MG63 (cell line): ENCODE results near the gene AKNA. TPM values are rescaled to one million over a fixed set of nuclear protein-coding genes. Genes with fewer than 3 reads are reported as not detected.

Experiments
- DNase-seq: peaks from one replicate; pipeline ENCODE4 v3.0.0-alpha.2; 2020
- H3K27me3 ChIP-seq: fragments of 250-450 bp; sonication (Bioruptor Pico); 2 replicates; pipeline ENCODE4 v1.5.1; 2020; ENCODE audit warnings: mild to moderate bottlenecking, moderate library complexity
- H3K36me3 ChIP-seq: fragments of 250-450 bp; sonication (Bioruptor Pico); 2 replicates; pipeline ENCODE4 v1.5.1; 2020; ENCODE audit warnings: mild to moderate bottlenecking, moderate library complexity
- H3K4me3 ChIP-seq: fragments of 250-450 bp; sonication (Bioruptor Pico); 2 replicates; pipeline ENCODE4 v1.5.1; 2020; ENCODE audit warnings: mild to moderate bottlenecking, moderate library complexity
- H3K9me3 ChIP-seq: fragments of 250-450 bp; sonication (Bioruptor Pico); 2 replicates; pipeline ENCODE4 v1.5.1; 2020; ENCODE audit warnings: mild to moderate bottlenecking, moderate library complexity
- total RNA-seq: library from RNA; depleted of rRNA; stranded (reverse); fragments of >200 nt; shearing (Covaris generic); gene quantifications from 2 replicates; pipeline ENCODE4 v1.2.3, GENCODE V29; 2014; ENCODE audit warnings: low replicate concordance; rRNA removed

The AKNA gene
- total RNA-seq, 1 experiment from 2014 or later, result 1.4 TPM

DNA sequence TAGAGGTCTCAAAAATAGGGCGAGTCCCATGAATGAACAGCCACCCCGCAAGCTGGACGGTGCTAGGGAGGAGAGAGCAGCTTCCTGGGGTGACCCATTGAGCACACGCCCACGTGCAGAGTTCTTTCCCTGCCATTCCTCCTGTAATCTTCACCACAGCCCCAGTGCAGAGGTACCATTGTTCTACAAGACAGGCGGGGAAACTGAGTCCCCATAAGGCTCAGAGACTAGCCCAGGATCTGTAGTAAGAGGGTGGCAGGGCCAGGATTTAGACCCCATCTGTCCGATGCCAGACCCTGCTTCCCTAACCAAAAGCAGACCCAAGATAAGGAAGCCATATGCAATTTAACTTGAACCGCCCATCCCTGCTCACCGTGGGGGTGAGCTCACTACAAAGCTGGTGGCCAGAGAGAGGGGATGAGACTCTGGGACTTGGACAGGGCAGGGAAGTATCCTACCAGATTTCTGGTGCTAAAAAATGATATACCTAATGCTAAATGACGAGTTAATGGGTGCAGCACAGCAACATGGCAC is 101.6 kb downstream of the AKNA start:
- H3K27me3 ChIP-seq, result no peaks in the 10 kb centered on the region
- H3K4me3 ChIP-seq, result no peak overlapping the region
- DNase-seq, result no peak
- H3K9me3 ChIP-seq, result no peaks in the 10 kb centered on the region
- 0 out of 2 replicates have a peak, but pooled peaks cover 3% of the 10 kb centered on the region for H3K36me3 ChIP-seq

DNA sequence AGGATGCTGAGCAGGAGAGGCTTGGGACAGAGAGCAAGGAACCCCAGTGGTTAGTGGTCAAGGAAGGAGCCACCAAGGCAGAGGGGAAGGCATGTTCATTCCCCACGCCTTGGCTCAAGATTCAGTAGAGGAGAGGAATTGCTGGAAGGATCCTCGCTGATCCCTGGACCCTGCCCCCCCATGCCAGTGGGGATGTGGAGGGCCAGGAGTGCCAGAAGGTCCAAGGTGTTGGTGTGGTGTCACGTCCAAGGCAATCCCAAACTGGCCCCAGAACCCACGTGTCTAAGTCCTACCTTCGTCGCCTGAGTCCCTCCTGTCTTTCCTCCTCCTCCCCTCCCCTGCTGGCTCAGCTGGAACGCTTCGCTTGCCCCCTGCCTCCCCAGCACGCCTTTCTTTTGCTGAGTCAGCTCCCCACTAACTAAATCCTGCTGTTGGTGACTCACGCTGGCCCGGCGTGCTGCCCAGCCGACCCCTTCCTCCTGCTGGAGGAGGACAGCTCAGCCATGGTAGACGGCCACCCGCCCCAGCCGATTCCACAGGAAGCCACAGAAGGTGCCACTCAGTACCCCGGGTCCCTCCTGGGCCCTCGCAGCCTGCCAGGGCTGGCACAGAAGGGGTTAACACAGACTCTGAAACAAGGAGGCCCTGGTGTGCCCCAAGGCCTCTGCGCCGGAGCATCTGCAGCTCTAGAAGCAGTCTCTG is 102.5 kb downstream of the AKNA start:
- Histone ChIP-seq H3K4me3 (no peak overlapping the region), H3K27me3 (no peaks in the 10 kb centered on the region), H3K9me3 (no peaks in the 10 kb centered on the region), H3K36me3 (0 out of 2 replicates have a peak, but pooled peaks cover 3% of the 10 kb centered on the region)
- DNase-seq, result peak; percentile 90

- Histone ChIP-seq H3K27me3 (no peaks in the 10 kb centered on the region), H3K9me3 (no peaks in the 10 kb centered on the region), H3K36me3 (0 out of 2 replicates have a peak, but pooled peaks cover 3% of the 10 kb centered on the region), H3K4me3 (no peak overlapping the region)
- no peak for DNase-seq
Observed at GRCh38 chr9:114284316-114285060, 103.3 kb downstream of the AKNA start.

Other genes with a start within 250 kb of the AKNA start
- gene COL27A1, start 232.4 kb downstream of the AKNA start, total RNA-seq, result 1.1 and 1.3 TPM in 2 replicates
- not detected in 2 replicates for gene ORM1, start 64.9 kb downstream of the AKNA start, total RNA-seq
- not detected in 2 replicates for gene ORM2, start 58.1 kb downstream of the AKNA start, total RNA-seq
- 1.9 and 2.1 TPM in 2 replicates for gene WHRN, start 117.5 kb upstream of the AKNA start, total RNA-seq
- 62.6 and 103 TPM in 2 replicates for gene ATP6V1G1, start 199.8 kb upstream of the AKNA start, total RNA-seq
- gene TMEM268, start 223.3 kb upstream of the AKNA start, total RNA-seq, result 4.5 and 11.1 TPM in 2 replicates